CD14-positive monocyte (primary cell): Measurements from ENCODE around the gene C1orf50. TPM values are rescaled to one million over a fixed set of nuclear protein-coding genes. Genes with fewer than 3 reads are reported as not detected.
A peak's percentile ranks its signal among the peaks of the same experiment; 100 is the strongest.

ENCODE experiments used
- DNase-seq, 3 donors: peaks; one replicate each; pipeline ENCODE4 v3.0.0-alpha.2; 2011 to 2022
- H2AFZ ChIP-seq: 2 replicates; pipeline ENCODE4 v1.6.0; 2012; ENCODE audit warnings: mild to moderate bottlenecking, low read depth, low read length, inconsistent platforms; ENCODE audit not compliant: insufficient read depth, poor library complexity, severe bottlenecking
- H3K27ac ChIP-seq, 2 donors: 1 replicate in 1 of 2; 2 replicates in 1 of 2; pipeline ENCODE4 v1.5.1; 2012 to 2013; ENCODE audit warnings: low read length in 2 of 2, control low read depth in 1 of 2, inconsistent platforms in 1 of 2, low read depth in 1 of 2, mild to moderate bottlenecking in 1 of 2
- H3K27me3 ChIP-seq, 2 donors: one replicate each; pipeline versions ENCODE4 v1.6.0 to v1.6.1; 2011 to 2013; ENCODE audit warnings: low read length in 2 of 2; ENCODE audit not compliant: control insufficient read depth in 2 of 2, insufficient read depth in 2 of 2
- H3K36me3 ChIP-seq, 2 donors: replicated peaks in 1 of 2; 1 replicate in 1 of 2; 2 replicates in 1 of 2; pipeline versions ENCODE4 v1.5.1 to v1.6.1; 2012 to 2013; ENCODE audit warnings: low read length in 2 of 2, control low read depth in 1 of 2, inconsistent platforms in 1 of 2, mild to moderate bottlenecking in 1 of 2; ENCODE audit not compliant: insufficient read depth in 2 of 2, control insufficient read depth in 1 of 2
- H3K4me1 ChIP-seq, 2 donors: 1 replicate in 1 of 2; 2 replicates in 1 of 2; pipeline versions ENCODE4 v1.5.1 to v1.6.1; 2012 to 2013; ENCODE audit warnings: low read length in 2 of 2, control low read depth in 1 of 2, inconsistent platforms in 1 of 2, mild to moderate bottlenecking in 1 of 2, moderate library complexity in 1 of 2; ENCODE audit not compliant: insufficient read depth in 2 of 2, control insufficient read depth in 1 of 2
- H3K4me2 ChIP-seq: replicated peaks from 2 replicates; pipeline ENCODE3; 2012; ENCODE audit warnings: low read length, moderate library complexity, mild to moderate bottlenecking; ENCODE audit not compliant: poor library complexity, severe bottlenecking; ENCODE audit errors: extremely low read depth
- H3K4me3 ChIP-seq, 3 experiments: fragments of 200-600 bp in 1 of 3; sonication (generic) in 1 of 3; replicated peaks in 1 of 3; 1 replicate in 2 of 3; 2 replicates in 1 of 3; pipeline ENCODE4 v1.5.1; 2011 to 2013; ENCODE audit warnings: low read length in 3 of 3, mild to moderate bottlenecking in 3 of 3, control low read depth in 2 of 3, low read depth in 2 of 3, inconsistent platforms in 1 of 3, moderate library complexity in 1 of 3
- H3K79me2 ChIP-seq: 2 replicates; pipeline ENCODE4 v1.6.0; 2012; ENCODE audit warnings: mild to moderate bottlenecking, control low read depth, inconsistent platforms, low read length, moderate library complexity; ENCODE audit not compliant: insufficient read depth
- H3K9ac ChIP-seq: 2 replicates; pipeline ENCODE4 v1.6.0; 2017; ENCODE audit warnings: low read length, mild to moderate bottlenecking; ENCODE audit not compliant: insufficient read depth, poor library complexity, severe bottlenecking
- H3K9me3 ChIP-seq, 2 donors: replicated peaks in 1 of 2; 1 replicate in 1 of 2; 2 replicates in 1 of 2; pipeline versions ENCODE4 v1.5.1 to v1.6.1; 2012 to 2013; ENCODE audit warnings: low read length in 2 of 2, control low read depth in 1 of 2; ENCODE audit not compliant: control insufficient read depth in 1 of 2, insufficient read depth in 1 of 2
- H4K20me1 ChIP-seq: 2 replicates; pipeline ENCODE4 v1.6.0; 2012; ENCODE audit warnings: mild to moderate bottlenecking, low read length, control low read depth, moderate library complexity; ENCODE audit not compliant: insufficient read depth
- H3K27ac Mint-ChIP-seq, 7 donors: one replicate each; pipeline ENCODE4 v1.8.0; 2020; ENCODE audit warnings: mild to moderate bottlenecking in 7 of 7, mixed read lengths in 7 of 7, moderate library complexity in 6 of 7, inconsistent platforms in 2 of 7
- H3K27me3 Mint-ChIP-seq, 3 donors: one replicate each; pipeline ENCODE4 v1.8.0; 2021 to 2022; ENCODE audit warnings: low read depth in 3 of 3, mild to moderate bottlenecking in 3 of 3, mixed read lengths in 3 of 3, moderate library complexity in 3 of 3, inconsistent platforms in 1 of 3
- H3K36me3 Mint-ChIP-seq, 2 donors: one replicate each; pipeline ENCODE4 v1.8.0; 2020; ENCODE audit warnings: mixed read lengths in 2 of 2, inconsistent platforms in 1 of 2, mild to moderate bottlenecking in 1 of 2
- H3K4me1 Mint-ChIP-seq: one replicate; pipeline ENCODE4 v1.8.0; 2020; ENCODE audit warnings: mild to moderate bottlenecking, mixed read lengths
- H3K4me3 Mint-ChIP-seq, 2 donors: one replicate each; pipeline ENCODE4 v1.8.0; 2020; ENCODE audit warnings: mild to moderate bottlenecking in 2 of 2, mixed read lengths in 2 of 2, moderate library complexity in 1 of 2
- H3K9me3 Mint-ChIP-seq, 7 donors: one replicate each; pipeline ENCODE4 v1.8.0; 2020 to 2022; ENCODE audit warnings: mixed read lengths in 7 of 7, mild to moderate bottlenecking in 6 of 7, moderate library complexity in 6 of 7, inconsistent platforms in 2 of 7
- CTCF ChIP-seq: fragments of 200-600 bp; IDR thresholded peaks from one replicate; pipeline ENCODE4 v1.8.0; 2022; ENCODE audit warnings: antibody characterized with exemption, mild to moderate bottlenecking
- WGBS: methylation state at CpG from one replicate; pipeline ENCODE4 v1.1.5; 2013; ENCODE audit warnings: missing lambda C conversion rate; ENCODE audit not compliant: insufficient coverage; 5-methylcytosine and 5-hydroxymethylcytosine counted together
- intact Hi-C, 2 donors: fragments of 100-400 bp; cut with micrococcal nuclease; formaldehyde crosslinking; loops; one replicate each; pipeline versions ENCODE4 v1.15.0 to v1.15.1; 2023
- polyA plus RNA-seq, 3 donors: library from polyadenylated mRNA; depleted of rRNA in 1 of 3; unstranded in 2 of 3; stranded (reverse) in 1 of 3; fragments of 300-500 nt in 2 of 3; fragments of >200 nt in 1 of 3; fragmentation: Illumina TruSeq in 2 of 3; gene quantifications; 1 replicate in 2 of 3; 2 replicates in 1 of 3; pipeline ENCODE4 v1.2.3, GENCODE V29; 2012 to 2021

The C1orf50 gene
- polyA plus RNA-seq, 3 donors, result 3.7 to 9.2 (median 4.3) TPM

GRCh38 chr1:42756956-42757891 is 9.8 kb upstream of the C1orf50 start:
- no peak overlapping the region for H3K4me3 Mint-ChIP-seq
- H3K27ac Mint-ChIP-seq, result peak overlapping the region in 6 of 7 donors; percentile 4 to 73 (median 34)
- Histone ChIP-seq H3K36me3 (peaks cover 74 to 98% of the 10 kb centered on the region in 2 donors), H3K9ac (no peak overlapping the region), H3K9me3 (no peaks in the 10 kb centered on the region), H3K4me1 (peaks cover 0 to 10% of the 10 kb centered on the region in 2 donors), H2AFZ (no peak overlapping the region), H3K79me2 (no peaks in the 10 kb centered on the region), H3K4me2 (no peak overlapping the region), H3K27me3 (no peaks in the 10 kb centered on the region), H4K20me1 (no peaks in the 10 kb centered on the region), H3K27ac (peak overlapping the region in 1 of 2 donors; percentile 39), H3K4me3 (no peak overlapping the region)
- peak; percentile 41 to 62 (median 54) for DNase-seq
- peak; percentile 83 for TF ChIP-seq CTCF
- H3K9me3 Mint-ChIP-seq, result peaks cover 0 to 2% (median 0%) of the 10 kb centered on the region in 7 donors
- peaks cover 68 to 94% of the 10 kb centered on the region in 2 donors for H3K36me3 Mint-ChIP-seq
- intact Hi-C loops, result loop anchor here (5.0 kb wide), 1 partner anchor 180 kb away; no protein-coding TSS in a partner anchor
- H3K27me3 Mint-ChIP-seq, result no peaks in the 10 kb centered on the region
- WGBS, result 84% methylated on average over 9 of the region's 17 CpGs
- peaks cover 4% of the 10 kb centered on the region for H3K4me1 Mint-ChIP-seq

GRCh38 chr1:42757892-42758275 is 9.2 kb upstream of the C1orf50 start:
- H3K27ac Mint-ChIP-seq, result peak overlapping the region in 1 of 7 donors; percentile 42
- no peaks in the 10 kb centered on the region for H3K27me3 Mint-ChIP-seq
- H3K9me3 Mint-ChIP-seq, result no peaks in the 10 kb centered on the region
- H3K27me3 ChIP-seq, result no peaks in the 10 kb centered on the region
- H3K4me1 ChIP-seq, result peaks cover 0 to 10% of the 10 kb centered on the region in 2 donors
- H3K9me3 ChIP-seq, result no peaks in the 10 kb centered on the region
- no peaks in the 10 kb centered on the region for H4K20me1 ChIP-seq
- no peak overlapping the region for H3K4me2 ChIP-seq
- H3K36me3 Mint-ChIP-seq, result peaks cover 65 to 92% of the 10 kb centered on the region in 2 donors
- peaks cover 8% of the 10 kb centered on the region for H3K4me1 Mint-ChIP-seq
- no peak for DNase-seq
- H2AFZ ChIP-seq, result no peak overlapping the region
- no peak overlapping the region for H3K9ac ChIP-seq
- H3K27ac ChIP-seq, result no peak overlapping the region
- peaks cover 70 to 96% of the 10 kb centered on the region in 2 donors for H3K36me3 ChIP-seq
- no peak overlapping the region for H3K4me3 Mint-ChIP-seq
- TF ChIP-seq CTCF, result no peak
- H3K79me2 ChIP-seq, result peaks cover 1% of the 10 kb centered on the region
- intact Hi-C loops, result loop anchor here (5.0 kb wide), 1 partner anchor 181 kb away; no protein-coding TSS in a partner anchor
- no peak overlapping the region for H3K4me3 ChIP-seq
